Adrenal gland (tissue), 5 donors: ENCODE data around the gene SLC45A3.

ENCODE experiments used
- POLR2A ChIP-seq, 2 donors: fragments of 450-650 bp; IDR thresholded peaks; one replicate each; pipeline ENCODE4 v1.6.1; 2017; ENCODE audit warnings: antibody characterized with exemption in 2 of 2, mild to moderate bottlenecking in 2 of 2, moderate library complexity in 1 of 2
- TF ChIP-seq, protein P1 (sequence below), 6 experiments: fragments of 450-650 bp in 4 of 6; fragments of 200-600 bp in 2 of 6; sonication (generic) in 1 of 6; IDR thresholded peaks; 1 replicate in 5 of 6; 2 replicates in 1 of 6; pipeline versions ENCODE4 v1.5.1 to v1.8.0; 2016 to 2021; ENCODE audit warnings: antibody characterized with exemption in 6 of 6, mild to moderate bottlenecking in 2 of 6, moderate library complexity in 1 of 6
- donor health status: DM: no; HTN: no; CAD: no.

DNA sequence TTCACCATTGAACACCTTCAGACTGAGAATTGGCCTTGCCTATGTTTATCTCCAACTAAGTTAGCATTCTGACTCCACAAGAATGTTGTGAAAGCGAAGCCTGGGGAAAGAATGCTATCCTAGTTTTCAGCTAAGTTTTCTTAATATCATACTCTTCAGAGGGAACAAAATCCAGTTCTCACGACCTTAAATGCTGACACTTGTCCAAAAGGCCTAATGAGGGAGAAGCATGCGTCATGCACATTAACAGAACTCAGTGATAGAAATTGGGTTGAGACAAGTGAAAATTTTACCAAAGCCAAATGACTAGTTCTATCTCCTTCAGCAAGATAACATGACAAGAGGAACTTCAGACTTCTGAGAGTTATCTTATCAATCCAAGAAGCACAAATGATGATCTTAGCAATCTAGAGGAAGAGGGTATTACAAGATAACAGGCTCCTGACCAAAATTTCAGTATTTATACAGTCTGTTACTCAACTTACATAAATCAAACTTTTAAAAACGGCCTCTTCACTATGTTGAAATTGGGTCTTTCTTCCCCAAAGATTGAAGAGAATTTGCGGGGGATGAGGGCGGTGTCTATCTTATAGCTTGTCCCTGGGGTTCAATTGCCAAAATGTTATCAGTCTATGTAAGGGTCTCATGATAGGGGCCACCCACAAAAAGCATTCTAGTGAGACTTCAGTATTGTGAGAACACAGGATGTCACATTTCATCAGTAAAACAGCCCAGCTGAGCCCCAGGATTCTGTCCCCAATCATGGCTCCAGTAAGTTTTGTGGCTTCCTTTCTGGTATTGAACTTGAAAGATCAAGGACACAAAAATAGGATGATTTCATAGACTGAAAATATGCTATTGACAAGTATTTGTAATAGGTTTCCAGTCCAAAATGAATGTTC, 26.5 kb upstream of the SLC45A3 start:
- TF ChIP-seq, protein P1, sequence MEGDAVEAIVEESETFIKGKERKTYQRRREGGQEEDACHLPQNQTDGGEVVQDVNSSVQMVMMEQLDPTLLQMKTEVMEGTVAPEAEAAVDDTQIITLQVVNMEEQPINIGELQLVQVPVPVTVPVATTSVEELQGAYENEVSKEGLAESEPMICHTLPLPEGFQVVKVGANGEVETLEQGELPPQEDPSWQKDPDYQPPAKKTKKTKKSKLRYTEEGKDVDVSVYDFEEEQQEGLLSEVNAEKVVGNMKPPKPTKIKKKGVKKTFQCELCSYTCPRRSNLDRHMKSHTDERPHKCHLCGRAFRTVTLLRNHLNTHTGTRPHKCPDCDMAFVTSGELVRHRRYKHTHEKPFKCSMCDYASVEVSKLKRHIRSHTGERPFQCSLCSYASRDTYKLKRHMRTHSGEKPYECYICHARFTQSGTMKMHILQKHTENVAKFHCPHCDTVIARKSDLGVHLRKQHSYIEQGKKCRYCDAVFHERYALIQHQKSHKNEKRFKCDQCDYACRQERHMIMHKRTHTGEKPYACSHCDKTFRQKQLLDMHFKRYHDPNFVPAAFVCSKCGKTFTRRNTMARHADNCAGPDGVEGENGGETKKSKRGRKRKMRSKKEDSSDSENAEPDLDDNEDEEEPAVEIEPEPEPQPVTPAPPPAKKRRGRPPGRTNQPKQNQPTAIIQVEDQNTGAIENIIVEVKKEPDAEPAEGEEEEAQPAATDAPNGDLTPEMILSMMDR (IDR thresholded peaks at IDR 0.05) = no peak
- no peak for TF ChIP-seq POLR2A (IDR thresholded peaks at IDR 0.05)
